ENCODE measurements around the gene CNGB1. TPM values are rescaled to one million over a fixed set of nuclear protein-coding genes. Genes with fewer than 3 reads are reported as not detected.
A peak's percentile ranks its signal among the peaks of the same experiment; 100 is the strongest.

The CNGB1 gene
- total and polyA plus RNA-seq, 2 of the 13 experiments (the other 11 are each of a cell fraction or from before 2014, with no cell fraction given): 0.02 to 0.15 TPM

GRCh38 chr16:57862698-57863433 lies 108.1 kb downstream of the CNGB1 start (continued):
- TF ChIP-seq NR2F6 (IDR thresholded peaks at IDR 0.05): peak; percentile 97
- TF ChIP-seq NR2F6 (CRISPR knock-in tag; IDR thresholded peaks at IDR 0.05): peak; percentile 100
- TF ChIP-seq KDM3A (CRISPR knock-in tag; IDR thresholded peaks at IDR 0.05; ENCODE audit: low read depth): peak; percentile 69
- no peak for TF ChIP-seq ZNF780A (CRISPR knock-in tag; IDR thresholded peaks at IDR 0.05)
- TF ChIP-seq ZBTB21 (CRISPR knock-in tag; IDR thresholded peaks at IDR 0.05): peak; percentile 37; the same call in 1 of the 2 replicates
- no peak for TF ChIP-seq ZNF562 (CRISPR knock-in tag; IDR thresholded peaks at IDR 0.05; ENCODE audit: borderline replicate concordance)
- no peak; the same call in 1 of the 2 replicates for TF ChIP-seq ZNF547 (CRISPR knock-in tag; IDR thresholded peaks at IDR 0.05)
- peak; percentile 54 to 58; a peak in 3 of 4 replicates for TF ChIP-seq HMGXB4 (CRISPR knock-in tag; IDR thresholded peaks at IDR 0.05; ENCODE audit: borderline replicate concordance in 1 of 2, low read depth in 1 of 2)
- no peak for TF ChIP-seq SATB2 (CRISPR knock-in tag; IDR thresholded peaks at IDR 0.05)
- TF ChIP-seq ZNF792 (CRISPR knock-in tag; IDR thresholded peaks at IDR 0.05): peak; percentile 88
- peak; percentile 85 for TF ChIP-seq FOXA3 (CRISPR knock-in tag; IDR thresholded peaks at IDR 0.05)
- peak; percentile 96 for TF ChIP-seq BCL6 (CRISPR knock-in tag; IDR thresholded peaks at IDR 0.05)
- TF ChIP-seq RFXANK (CRISPR knock-in tag; IDR thresholded peaks at IDR 0.05): no peak
- TF ChIP-seq BRCA1 (CRISPR knock-in tag; IDR thresholded peaks at IDR 0.05): no peak
- TF ChIP-seq MXD1 (CRISPR knock-in tag; IDR thresholded peaks at IDR 0.05): no peak
- peak; percentile 95 for TF ChIP-seq FOXP4 (CRISPR knock-in tag; IDR thresholded peaks at IDR 0.05)
- peak; percentile 81 for TF ChIP-seq ZNF143 (CRISPR knock-in tag; IDR thresholded peaks at IDR 0.05)
- TF ChIP-seq ZBTB8A (CRISPR knock-in tag; IDR thresholded peaks at IDR 0.05; ENCODE audit: borderline replicate concordance, low read depth): no peak
- no peak for TF ChIP-seq PLRG1 (conservative IDR thresholded peaks at IDR 0.05)
- TF ChIP-seq, protein P1, sequence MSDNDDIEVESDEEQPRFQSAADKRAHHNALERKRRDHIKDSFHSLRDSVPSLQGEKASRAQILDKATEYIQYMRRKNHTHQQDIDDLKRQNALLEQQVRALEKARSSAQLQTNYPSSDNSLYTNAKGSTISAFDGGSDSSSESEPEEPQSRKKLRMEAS (IDR thresholded peaks at IDR 0.05): peak; percentile 77
- no peak; the same call in 1 of the 2 replicates for TF ChIP-seq SRF (IDR thresholded peaks at IDR 0.05; ENCODE audit: low read depth, low read length)
- peak; percentile 99 for TF ChIP-seq NCOR1 (IDR thresholded peaks at IDR 0.05; ENCODE audit: borderline replicate concordance, low read length)
- TF ChIP-seq NAIF1 (CRISPR knock-in tag; IDR thresholded peaks at IDR 0.05; ENCODE audit: borderline replicate concordance): 0 out of 2 replicates have a peak, but pooled peaks have one; percentile 56
- TF ChIP-seq IRF2 (CRISPR knock-in tag; IDR thresholded peaks at IDR 0.05): peak; percentile 93
- peak; percentile 55; the same call in 1 of the 2 replicates for TF ChIP-seq CC2D1A (CRISPR knock-in tag; IDR thresholded peaks at IDR 0.05)
- TF ChIP-seq JARID2 (CRISPR knock-in tag; IDR thresholded peaks at IDR 0.05; ENCODE audit: insufficient replicate concordance): no peak
- TF ChIP-seq ZFP82 (CRISPR knock-in tag; IDR thresholded peaks at IDR 0.05; ENCODE audit: borderline replicate concordance): no peak
- TF ChIP-seq KMT2B (CRISPR knock-in tag; IDR thresholded peaks at IDR 0.05): peak; percentile 59; the same call in 1 of the 2 replicates
- no peak; the same call in 1 of the 2 replicates for TF ChIP-seq ZNF615 (CRISPR knock-in tag; IDR thresholded peaks at IDR 0.05; ENCODE audit: borderline replicate concordance)

Data from HepG2 (cell line).